ENCODE results near the gene TMEM87B.
"Not testable (repeated sequence)": the region's sequence is repeated elsewhere in the genome, so short reads cannot be mapped to it uniquely, and the experiment has no call there.

TMEM87B gene

GRCh38 chr2:112136096-112136495, 81.0 kb downstream of the TMEM87B start:
- DNase-seq = no peak

GRCh38 chr2:112137516-112138158, 82.6 kb downstream of the TMEM87B start:
- DNase-seq = no peak

DNA sequence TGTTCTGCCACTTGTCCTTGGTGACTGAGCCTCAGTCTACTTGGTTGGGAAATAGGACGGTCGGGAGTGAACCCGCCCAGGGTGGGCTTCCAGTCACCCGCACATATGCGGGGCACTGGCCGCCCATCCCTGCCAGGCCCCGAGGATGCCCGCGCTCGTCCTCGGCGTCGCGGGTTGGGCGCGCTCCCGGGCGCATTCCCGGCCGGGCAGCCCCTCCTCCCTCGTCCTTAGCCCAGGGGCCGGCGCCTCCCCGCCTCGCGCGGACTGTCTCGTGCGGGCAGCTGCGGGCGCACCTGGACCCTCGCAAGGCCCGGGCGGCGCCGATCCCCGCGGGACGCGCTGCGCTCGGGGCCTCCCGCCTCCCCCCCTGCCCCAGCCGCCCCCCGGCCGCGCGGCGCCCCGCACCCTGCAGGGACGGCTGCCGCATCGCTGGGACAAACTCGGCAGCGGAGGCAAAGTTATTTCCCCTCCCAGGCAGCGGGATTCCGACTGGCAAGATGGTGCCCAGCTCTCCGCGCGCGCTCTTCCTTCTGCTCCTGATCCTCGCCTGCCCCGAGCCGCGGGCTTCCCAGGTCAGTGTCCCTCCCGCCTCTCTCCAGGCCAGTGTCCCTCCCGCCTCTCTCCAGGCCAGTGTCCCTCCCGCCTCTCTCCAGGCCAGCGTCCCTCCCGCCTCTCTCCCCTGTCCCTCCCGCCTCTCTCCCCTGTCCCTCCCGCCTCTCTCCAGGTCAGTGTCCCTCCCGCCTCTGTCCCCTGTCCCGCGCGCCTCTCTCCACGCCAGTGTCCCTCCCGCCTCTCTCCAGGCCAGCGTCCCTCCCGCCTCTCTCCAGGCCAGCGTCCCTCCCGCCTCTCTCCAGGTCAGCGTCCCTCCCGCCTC, 83.3 kb downstream of the TMEM87B start, which contains the start of gene FBLN7:
FBLN7 (plus strand) TSS at position 227 of the 874 bp plus-strand sequence; CDS start at position 498, 271 bp downstream.
- DNase-seq = no peak

DNA sequence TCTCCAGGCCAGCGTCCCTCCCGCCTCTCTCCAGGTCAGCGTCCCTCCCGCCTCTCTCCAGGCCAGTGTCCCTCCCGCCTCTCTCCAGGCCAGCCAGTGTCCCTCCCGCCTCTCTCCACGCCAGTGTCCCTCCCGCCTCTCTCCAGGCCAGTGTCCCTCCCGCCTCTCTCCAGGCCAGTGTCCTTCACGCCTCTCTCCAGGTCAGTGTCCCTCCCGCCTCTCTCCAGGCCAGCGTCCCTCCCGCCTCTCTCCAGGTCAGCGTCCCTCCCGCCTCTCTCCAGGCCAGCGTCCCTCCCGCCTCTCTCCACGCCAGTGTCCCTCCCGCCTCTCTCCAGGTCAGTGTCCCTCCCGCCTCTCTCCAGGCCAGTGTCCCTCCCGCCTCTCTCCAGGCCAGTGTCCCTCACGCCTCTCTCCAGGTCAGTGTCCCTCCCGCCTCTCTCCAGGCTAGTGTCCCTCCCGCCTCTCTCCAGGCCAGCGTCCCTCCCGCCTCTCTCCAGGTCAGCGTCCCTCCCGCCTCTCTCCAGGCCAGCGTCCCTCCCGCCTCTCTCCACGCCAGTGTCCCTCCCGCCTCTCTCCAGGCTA, 84.1 kb downstream of the TMEM87B start:
- not testable (repeated sequence) for DNase-seq

DNA sequence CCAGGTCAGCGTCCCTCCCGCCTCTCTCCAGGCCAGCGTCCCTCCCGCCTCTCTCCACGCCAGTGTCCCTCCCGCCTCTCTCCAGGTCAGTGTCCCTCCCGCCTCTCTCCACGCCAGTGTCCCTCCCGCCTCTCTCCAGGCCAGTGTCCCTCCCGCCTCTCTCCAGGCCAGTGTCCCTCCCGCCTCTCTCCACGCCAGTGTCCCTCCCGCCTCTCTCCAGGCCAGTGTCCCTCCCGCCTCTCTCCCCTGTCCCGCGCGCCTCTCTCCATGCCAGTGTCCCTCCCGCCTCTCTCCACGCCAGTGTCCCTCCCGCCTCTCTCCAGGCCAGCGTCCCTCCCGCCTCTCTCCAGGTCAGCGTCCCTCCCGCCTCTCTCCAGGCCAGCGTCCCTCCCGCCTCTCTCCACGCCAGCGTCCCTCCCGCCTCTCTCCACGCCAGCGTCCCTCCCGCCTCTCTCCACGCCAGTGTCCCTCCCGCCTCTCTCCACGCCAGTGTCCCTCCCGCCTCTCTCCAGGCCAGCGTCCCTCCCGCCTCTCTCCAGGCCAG, 84.7 kb downstream of the TMEM87B start:
- not testable (repeated sequence) for DNase-seq

- DNase-seq = no peak
Observed at GRCh38 chr2:112140205-112140802, 85.2 kb downstream of the TMEM87B start.

DNA sequence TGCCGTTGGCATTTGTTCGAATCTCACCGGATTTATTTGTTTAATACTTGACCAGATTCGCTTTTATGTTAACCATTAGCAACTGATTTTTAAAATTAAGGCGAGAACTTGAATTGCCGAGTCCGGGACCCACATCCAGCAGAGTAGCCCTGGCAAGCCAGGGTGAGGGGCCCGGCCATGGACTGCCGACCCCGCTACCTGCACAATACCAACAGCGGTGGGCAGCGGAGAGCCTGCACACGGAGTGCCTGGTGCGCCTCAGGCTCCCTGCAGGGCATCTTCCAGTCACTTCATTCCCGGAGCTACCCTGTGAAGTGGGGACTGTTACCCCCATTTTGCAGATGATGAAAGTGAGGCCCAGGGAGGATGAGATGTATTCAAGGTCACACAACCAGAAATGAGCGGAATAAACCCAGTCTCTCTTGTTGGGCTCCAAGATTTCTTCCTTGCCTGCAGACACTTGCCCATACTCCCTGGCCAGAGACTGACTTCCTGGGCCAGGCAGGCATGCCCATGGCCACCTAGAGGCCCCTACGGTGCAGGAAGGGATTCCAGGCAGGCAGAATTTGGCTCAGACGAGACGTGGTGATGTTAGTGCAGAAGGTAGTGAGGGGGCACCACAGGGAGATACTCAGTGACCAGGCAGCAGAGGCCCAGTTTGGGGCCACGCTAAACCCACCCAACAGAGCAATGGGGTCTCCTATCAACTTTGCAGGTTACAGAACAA, 86.0 kb downstream of the TMEM87B start:
- DNase-seq = no peak

DNA sequence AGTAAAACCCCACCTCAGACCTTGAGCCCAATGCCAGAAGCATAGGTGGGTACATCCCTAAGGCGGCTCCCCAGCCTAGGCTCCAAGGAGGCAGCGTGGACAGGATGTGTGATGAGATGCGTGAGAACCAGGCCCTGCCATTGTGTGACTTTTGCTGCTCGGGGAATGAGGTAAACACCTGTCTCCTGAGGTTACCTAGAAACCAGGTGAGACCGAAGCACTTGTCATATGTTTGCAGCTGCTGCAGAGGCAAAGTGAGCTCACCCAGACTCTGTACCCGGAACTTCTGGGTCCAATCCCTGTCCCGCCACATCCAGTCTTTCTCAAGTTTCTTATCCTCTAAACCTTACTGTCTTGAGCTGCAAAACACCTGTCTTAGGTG, 86.5 kb downstream of the TMEM87B start:
- DNase-seq = no peak

DNA sequence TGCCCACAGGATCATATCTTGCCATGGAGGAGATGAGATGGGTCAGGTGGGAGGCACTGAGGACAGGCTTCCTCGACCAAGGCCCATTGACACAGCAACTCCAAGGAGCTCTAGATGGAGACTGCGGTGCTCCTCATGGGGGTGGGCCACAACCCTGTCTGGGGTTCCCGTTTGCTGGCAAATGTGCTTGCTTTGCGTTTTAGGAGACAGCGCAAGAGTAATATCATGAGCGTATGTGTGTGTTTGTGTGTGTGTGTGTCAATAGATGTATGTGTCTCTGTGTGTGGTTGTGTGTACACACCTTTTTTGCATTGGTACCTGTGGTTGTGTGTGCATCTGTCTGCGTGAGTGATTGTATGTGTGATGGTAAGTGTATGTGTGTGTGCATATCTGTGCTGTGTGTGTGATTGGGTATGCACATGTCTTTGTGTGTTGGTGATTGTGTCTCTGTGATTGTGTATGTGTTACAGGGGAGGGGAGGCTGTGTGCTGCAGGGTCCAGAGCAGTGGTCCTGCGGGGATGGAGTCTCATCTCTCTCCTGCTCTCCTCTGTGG, 87.5 kb downstream of the TMEM87B start:
- DNase-seq = no peak

DNA sequence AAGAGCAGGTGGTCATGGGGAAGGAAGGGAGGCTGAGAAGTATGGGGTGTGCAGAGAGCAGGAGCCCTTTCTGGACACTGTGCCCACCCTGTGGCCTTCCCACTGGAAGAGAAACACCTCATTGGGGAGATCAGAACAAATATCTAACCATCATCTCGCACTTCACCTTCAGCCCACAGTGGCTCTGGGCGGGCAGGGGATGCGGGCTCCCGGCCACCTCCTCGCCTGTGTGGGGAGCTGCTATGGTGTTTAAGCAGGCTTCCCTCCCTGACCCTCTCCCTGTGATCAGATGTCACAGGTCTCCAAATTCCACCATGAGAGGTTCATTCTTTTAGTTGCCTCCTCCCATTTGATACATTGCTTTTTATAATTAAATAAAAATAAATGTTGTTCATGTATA, 88.1 kb downstream of the TMEM87B start:
- no peak for DNase-seq

- DNase-seq = no peak
Observed at GRCh38 chr2:112144966-112145365, 89.9 kb downstream of the TMEM87B start.

DNA sequence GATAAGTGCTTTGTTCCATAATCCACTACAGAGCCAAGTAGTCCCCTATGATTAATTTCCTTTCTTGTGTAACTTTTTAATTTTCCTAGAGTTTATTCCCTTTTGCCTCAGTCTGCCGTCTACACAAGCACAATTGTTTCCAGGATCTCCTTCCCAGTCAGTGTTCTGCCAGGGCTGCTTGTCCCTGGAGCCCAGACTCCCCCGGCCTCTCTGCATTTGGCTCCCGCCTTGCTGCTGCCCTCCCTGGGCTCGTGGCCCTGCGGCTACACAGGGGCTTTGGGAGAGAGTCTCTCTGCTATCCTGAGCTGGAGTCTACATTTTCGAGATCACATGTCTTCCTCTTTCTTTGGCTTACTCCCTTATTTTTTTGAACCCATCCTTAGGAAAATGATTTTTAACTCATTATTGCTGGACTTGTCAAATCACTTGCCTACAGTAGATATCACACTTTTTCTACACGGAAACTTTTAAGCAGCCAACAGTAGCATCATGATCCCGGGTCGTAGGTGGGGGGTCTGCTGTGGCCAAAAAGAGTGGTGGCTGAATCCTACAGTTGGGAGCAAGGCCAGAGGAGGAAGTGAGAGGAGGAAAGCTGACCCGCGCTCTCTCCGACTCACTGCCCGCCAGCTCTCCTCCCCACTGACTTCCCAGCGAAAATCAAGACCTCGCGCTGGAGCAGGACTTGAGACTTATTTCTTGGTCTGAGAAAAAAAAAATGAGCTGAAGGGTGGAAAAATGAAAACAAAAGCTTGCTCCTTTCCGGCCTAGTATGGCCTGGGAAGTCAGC, 92.5 kb downstream of the TMEM87B start:
- DNase-seq = no peak

DNA sequence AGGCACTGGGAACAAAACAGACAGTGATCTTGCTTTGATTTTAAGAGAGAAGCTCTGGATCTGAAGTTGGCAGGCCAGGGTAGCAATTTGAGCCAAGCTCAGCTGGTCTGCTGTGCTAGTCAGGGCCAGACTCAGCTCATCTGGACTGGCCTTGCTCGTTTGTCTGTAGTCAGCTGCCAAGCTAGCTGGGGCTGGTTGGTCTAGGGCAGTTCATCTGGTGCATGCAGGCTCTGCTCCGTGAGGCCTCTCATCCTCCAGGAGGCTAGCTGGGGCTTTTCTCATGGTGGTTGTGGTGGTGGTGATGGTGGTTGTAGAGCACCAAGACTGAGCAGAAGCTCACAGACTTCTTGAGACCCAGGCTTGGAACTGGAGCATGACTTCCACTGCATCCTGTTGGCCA, 93.4 kb downstream of the TMEM87B start:
- no peak for DNase-seq

GRCh38 chr2:112149194-112149593, 94.1 kb downstream of the TMEM87B start:
- DNase-seq = no peak

- DNase-seq = no peak
Observed at GRCh38 chr2:112149866-112150435, 94.9 kb downstream of the TMEM87B start.

GRCh38 chr2:112150447-112150846, 95.4 kb downstream of the TMEM87B start:
- no peak for DNase-seq

- no peak for DNase-seq
Observed at GRCh38 chr2:112150851-112151250, 95.8 kb downstream of the TMEM87B start.

DNA sequence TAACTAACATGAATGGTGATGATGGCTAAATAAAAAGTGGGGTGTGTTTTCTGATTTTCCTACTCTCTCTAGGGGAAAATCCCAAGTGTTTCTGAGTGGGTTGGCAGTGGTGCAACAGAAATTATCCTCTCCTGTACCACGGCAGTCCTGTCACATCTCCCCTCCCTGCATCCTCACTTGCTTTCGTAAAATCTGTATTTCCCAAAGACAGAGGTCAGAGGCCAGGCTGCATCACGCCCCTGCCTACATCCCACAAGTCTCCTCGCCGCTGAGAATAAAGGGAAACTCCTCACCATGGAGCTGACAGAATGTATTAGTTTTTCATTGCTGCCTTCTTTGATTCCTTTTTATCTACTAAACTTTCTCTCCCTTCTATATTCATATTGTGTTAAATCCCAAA, 96.2 kb downstream of the TMEM87B start:
- DNase-seq = no peak

DNA sequence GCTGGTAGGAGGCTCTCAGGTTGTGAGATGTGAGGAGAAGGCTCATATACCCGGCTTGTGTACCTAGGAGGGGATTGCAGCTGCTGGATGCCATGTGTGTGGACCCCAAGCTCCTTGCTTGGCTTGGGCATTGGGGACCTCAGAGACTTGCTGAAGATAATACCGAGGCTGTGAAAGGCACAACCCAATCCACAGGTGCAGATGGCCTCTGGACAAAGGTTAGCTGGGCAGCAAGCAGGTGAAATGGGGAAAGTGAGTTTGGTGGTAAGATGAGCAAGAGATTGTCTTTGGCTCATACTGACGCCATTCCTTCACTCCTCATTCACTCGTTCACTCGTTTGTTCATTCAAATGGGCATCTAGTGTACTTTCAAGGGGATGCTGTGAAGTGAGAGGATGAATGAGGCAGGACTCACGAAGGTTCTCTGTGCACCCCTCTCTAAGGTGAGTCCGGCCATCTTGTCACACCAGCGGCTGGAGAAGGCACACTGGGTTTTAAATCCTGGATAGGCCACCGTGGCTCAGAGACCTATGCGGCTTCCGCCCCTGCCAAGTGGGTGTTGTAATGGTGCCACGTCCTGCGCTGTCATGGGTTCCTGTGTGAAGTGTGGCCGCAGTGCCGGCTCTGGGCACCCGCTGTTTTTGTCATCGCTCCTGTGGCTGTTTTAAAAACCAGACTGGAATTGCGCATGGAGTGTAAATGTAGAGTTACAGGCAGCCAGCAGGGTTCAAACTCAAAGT, 96.8 kb downstream of the TMEM87B start:
- DNase-seq = no peak
